ENCODE results near the gene SHKBP1.

Gene SHKBP1

GRCh38 chr19:40598918-40599307 lies 22.2 kb downstream of the SHKBP1 start:
- peak overlapping the region; percentile 92 for H3K4me3 ChIP-seq
- peak overlapping the region; percentile 92 to 98 for H3K27ac ChIP-seq
- peak; percentile 76 for DNase-seq (ENCODE audit: low spot score)
- no peak for TF ChIP-seq CTCF (IDR thresholded peaks at IDR 0.05)

- H3K4me3 ChIP-seq = peak overlapping the region; percentile 92
- DNase-seq (ENCODE audit: low spot score) = peak; percentile 80
- no peak for TF ChIP-seq CTCF (IDR thresholded peaks at IDR 0.05)
- H3K27ac ChIP-seq = peak overlapping the region; percentile 92 to 98
Observed at GRCh38 chr19:40599331-40599901, 22.7 kb downstream of the SHKBP1 start.

- peak overlapping the region; percentile 92 for H3K4me3 ChIP-seq
- DNase-seq (ENCODE audit: low spot score) = peak; percentile 81
- peak overlapping the region; percentile 92 to 98 for H3K27ac ChIP-seq
- no peak for TF ChIP-seq CTCF (IDR thresholded peaks at IDR 0.05)
Observed at GRCh38 chr19:40599902-40600569, 23.4 kb downstream of the SHKBP1 start.

GRCh38 chr19:40600570-40601133 lies 24.0 kb downstream of the SHKBP1 start:
- peak overlapping the region; percentile 92 for H3K4me3 ChIP-seq
- no peak for TF ChIP-seq CTCF (IDR thresholded peaks at IDR 0.05)
- H3K27ac ChIP-seq = peak overlapping the region; percentile 92 to 98
- DNase-seq (ENCODE audit: low spot score) = peak; percentile 79

- H3K27ac ChIP-seq = peak within 1 kb of the TSS; percentile 92 to 98
- DNase-seq (ENCODE audit: low spot score) = peak; percentile 84
- peak within 1 kb of the TSS; percentile 92 for H3K4me3 ChIP-seq
- no peak for TF ChIP-seq CTCF (IDR thresholded peaks at IDR 0.05)
Observed at GRCh38 chr19:40601134-40601974, 24.7 kb downstream of the SHKBP1 start, which contains the start of gene LTBP4. TSS of gene LTBP4 (plus strand) at chr19:40601369. CDS start at chr19:40601388, 19 bp downstream.

GRCh38 chr19:40603071-40603388 lies 26.4 kb downstream of the SHKBP1 start:
- Histone ChIP-seq H3K4me3 (peak overlapping the region; percentile 92), H3K27ac (peak overlapping the region; percentile 92 to 98)
- no peak for DNase-seq (ENCODE audit: low spot score)
- TF ChIP-seq CTCF (IDR thresholded peaks at IDR 0.05) = no peak
